HG02798 (cell line): Measurements from ENCODE around the gene RHOB.
"Not testable (repeated sequence)": the region's sequence is repeated elsewhere in the genome, so short reads cannot be mapped to it uniquely, and the experiment has no call there.

Experiments
- ATAC-seq: cut with Tn5 transposase; IDR thresholded peaks from one replicate; pipeline ENCODE4 v1.9.1; 2021; ENCODE audit warnings: mild to moderate bottlenecking; ENCODE audit not compliant: unreplicated experiment, poor library complexity

Gene RHOB

GRCh38 chr2:20435456-20435855 lies 11.4 kb upstream of the RHOB start:
- not testable (repeated sequence) for ATAC-seq

GRCh38 chr2:20436716-20437470 lies 10.0 kb upstream of the RHOB start:
- no peak for ATAC-seq

GRCh38 chr2:20438334-20439192 lies 8.3 kb upstream of the RHOB start:
- no peak for ATAC-seq

- ATAC-seq, result no peak
Measured at GRCh38 chr2:20439193-20439475, 7.7 kb upstream of the RHOB start.

GRCh38 chr2:20439503-20439902 lies 7.4 kb upstream of the RHOB start:
- ATAC-seq, result no peak

- ATAC-seq, result no peak
Measured at GRCh38 chr2:20440001-20440560, 6.8 kb upstream of the RHOB start.

GRCh38 chr2:20443276-20443920 lies 3.5 kb upstream of the RHOB start:
- ATAC-seq, result no peak

GRCh38 chr2:20444101-20444992 lies 2.5 kb upstream of the RHOB start:
- ATAC-seq, result no peak

GRCh38 chr2:20444993-20445910 lies 1.6 kb upstream of the RHOB start:
- ATAC-seq, result no peak

- ATAC-seq, result no peak
Measured at GRCh38 chr2:20446255-20446916, 488 bp upstream of the RHOB start.

GRCh38 chr2:20447437-20448245 lies 767 bp downstream of the RHOB start:
- ATAC-seq, result peak; percentile 15

- ATAC-seq, result no peak
Measured at GRCh38 chr2:20448246-20448976, 1.5 kb downstream of the RHOB start.

GRCh38 chr2:20448977-20449306 lies 2.1 kb downstream of the RHOB start:
- ATAC-seq, result no peak

- ATAC-seq, result no peak
Measured at GRCh38 chr2:20449501-20450200, 2.8 kb downstream of the RHOB start.

GRCh38 chr2:20450201-20450999 lies 3.5 kb downstream of the RHOB start:
- ATAC-seq, result no peak

GRCh38 chr2:20451000-20451290 lies 4.1 kb downstream of the RHOB start:
- no peak for ATAC-seq
